ENCODE measurements around the gene CSRNP3.
"Not testable (repeated sequence)": the region's sequence is repeated elsewhere in the genome, so short reads cannot be mapped to it uniquely, and the experiment has no call there.

CSRNP3 gene

DNA sequence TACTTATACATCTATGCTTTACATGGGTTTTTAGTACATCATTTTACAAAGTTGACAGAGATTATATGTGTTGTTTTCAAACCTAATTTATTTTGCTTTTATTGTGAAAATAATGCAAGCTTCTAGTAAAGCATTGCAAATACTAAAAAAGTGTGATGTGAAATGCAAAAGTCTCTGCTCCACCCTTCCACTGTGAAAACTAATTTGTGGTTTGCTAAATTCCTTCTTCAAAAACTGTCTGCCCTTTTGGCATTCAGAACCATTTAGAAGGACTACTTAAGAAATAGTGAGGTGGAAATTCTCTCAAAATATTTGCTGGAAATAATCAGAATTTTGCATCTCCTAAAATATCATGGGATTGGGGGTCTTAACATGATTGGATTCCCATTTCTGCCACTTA is 78.4 kb downstream of the CSRNP3 start:
- no peak for DNase-seq

DNA sequence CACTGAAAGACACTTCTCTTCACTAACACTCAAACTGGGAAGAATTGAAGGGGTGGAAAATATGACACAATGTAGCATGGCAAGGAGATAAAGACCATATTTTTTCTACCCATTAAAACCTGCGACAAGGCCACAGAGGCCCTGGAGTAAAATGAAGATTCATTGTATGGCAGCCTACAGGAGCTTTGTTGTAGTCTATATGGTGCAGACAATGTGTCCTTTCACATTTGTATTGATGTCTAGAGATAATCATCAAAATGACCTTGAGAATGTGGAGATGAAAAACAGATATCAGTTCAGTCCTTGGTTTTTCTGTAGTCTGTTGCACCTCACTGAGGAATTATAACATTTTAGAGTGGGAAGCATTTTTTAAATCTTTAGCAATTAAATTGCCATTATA is 80.1 kb downstream of the CSRNP3 start:
- no peak for DNase-seq

- no peak for DNase-seq
These were observed 89.3 kb downstream of the CSRNP3 start for GRCh38 chr2:165558832-165559231.

- DNase-seq, result no peak
These were observed 91.0 kb downstream of the CSRNP3 start for GRCh38 chr2:165560377-165560988.

GRCh38 chr2:165561516-165561915 is 92.0 kb downstream of the CSRNP3 start:
- no peak for DNase-seq

- no peak for DNase-seq
These were observed 92.7 kb downstream of the CSRNP3 start for GRCh38 chr2:165562233-165562632.

DNA sequence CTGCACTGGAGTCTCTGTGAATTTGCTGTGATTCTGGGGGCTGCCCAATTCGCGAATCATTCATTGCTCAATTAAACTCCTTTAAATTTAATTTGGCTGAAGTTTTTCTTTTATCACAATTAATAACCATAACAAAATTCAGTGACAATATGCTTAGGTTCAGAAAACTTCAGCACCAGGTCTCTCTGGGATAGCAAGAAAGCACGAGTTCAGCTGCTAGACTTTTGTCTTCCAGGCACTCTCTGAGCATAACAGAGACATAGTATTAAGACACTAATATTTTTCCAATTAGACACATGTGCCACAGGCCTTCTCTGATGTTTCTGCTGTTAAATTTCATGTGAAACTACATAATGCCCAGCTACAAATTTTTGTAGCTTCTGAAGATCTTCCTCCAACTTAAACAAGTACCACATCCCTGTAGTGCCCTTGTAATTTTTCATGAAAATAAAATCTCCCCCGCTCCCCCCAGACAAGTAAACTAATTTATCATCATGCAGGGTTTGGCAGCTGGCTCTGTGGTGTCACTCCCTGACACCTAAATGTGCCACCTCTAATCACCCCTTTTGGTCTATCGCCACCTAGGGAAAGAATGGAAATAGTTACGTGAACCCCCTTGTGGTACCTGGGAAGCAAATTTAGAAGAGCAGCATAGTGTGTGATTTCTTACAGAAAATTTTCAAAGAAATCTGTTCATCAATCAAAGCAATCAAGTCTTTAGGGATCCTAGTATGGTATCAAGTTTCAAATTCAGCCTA is 94.1 kb downstream of the CSRNP3 start:
- DNase-seq, result peak; percentile 59

- no peak for DNase-seq
These were observed 96.5 kb downstream of the CSRNP3 start for GRCh38 chr2:165566008-165566407.

- DNase-seq, result peak; percentile 94
These were observed 97.8 kb downstream of the CSRNP3 start for GRCh38 chr2:165567273-165567672.

DNA sequence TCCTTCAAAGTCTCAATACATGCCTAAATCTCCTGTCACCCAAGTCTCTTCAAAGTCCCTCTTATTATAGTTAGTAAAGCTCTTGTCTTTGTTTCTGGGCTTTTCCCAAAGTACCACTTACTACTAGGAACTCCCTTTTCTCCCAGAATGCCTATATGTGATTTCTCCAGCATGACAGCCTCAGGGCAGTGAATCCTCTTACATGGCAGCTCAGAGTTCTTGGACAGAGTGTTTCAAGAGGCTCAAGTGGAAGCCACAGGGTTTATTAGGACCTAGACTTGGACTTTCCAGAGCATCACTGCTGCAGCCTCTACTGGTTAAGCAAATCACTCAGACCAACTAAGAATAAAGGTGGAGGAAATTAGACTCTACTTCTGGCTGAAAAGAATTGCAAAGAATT is 98.9 kb downstream of the CSRNP3 start:
- no peak for DNase-seq

GRCh38 chr2:165571477-165571876 is 102.0 kb downstream of the CSRNP3 start:
- no peak for DNase-seq

DNA sequence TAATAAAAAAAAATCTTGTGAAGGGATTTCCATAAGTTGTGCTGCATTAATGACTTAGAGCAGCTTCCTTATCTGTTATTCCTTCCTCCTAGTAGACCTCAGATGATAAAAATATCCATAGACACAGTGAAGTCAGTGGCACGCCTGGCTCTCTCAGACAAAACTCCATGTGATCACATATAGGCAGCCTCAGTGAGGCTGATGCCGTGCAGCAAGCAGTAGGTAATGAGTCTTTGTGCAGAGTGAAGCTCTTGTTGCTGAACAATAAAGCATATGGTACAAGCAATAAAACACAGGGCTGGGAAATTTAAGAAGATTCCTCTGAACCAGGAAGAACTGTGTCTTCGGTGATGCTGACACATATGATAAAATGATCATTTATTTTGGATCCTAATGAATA is 102.7 kb downstream of the CSRNP3 start:
- peak; percentile 91 for DNase-seq

GRCh38 chr2:165573534-165574461 is 104.3 kb downstream of the CSRNP3 start:
- DNase-seq, result peak; percentile 93

DNA sequence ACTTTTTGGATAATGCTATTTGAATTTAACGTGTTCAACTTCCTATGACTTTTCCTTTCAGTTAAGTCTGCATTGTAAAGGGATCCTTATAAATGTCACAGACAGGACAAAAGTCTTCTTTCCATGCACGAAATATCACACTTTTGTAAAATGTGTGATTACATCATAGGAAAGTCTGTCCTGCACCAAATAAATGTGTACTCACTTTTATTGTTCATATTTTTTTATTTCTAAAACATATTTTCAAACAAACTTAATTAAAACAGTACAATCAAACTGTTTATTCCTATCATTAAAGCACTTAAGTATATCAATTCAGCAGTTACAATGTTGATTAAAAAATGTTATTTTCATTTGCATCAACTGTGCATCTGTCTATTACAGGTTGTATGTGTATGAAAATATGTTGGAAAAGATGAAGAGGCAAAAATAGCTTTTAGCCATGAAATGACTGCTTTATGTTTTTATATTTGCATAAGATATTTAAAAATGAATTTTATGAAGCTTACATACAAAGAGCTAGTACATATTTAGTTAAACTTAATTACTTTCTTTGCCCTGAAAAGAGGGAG is 105.6 kb downstream of the CSRNP3 start:
- no peak for DNase-seq

- DNase-seq, result peak; percentile 68
These were observed 107.1 kb downstream of the CSRNP3 start for GRCh38 chr2:165576409-165577154.

DNA sequence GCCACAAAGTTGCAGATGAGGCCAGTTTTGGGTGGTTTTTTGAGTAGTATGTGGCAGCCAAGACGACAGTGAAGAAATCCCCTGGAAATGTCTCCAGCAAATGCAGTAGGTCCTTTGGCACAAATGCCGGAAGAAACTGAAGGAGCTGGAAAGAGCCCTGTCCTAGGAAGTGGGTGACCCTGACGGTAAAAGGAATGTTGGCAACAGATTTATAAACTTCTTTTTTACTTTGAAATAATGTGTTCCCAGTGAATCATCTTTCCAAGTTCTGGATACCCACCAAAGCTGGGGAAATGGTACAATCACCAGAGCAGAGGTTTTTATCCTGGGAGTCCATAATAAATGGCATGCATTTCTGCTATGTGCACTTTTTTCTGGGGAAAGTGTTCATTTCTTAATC is 112.9 kb downstream of the CSRNP3 start:
- DNase-seq, result no peak

- DNase-seq, result no peak
These were observed 113.5 kb downstream of the CSRNP3 start for GRCh38 chr2:165582863-165583506.

DNA sequence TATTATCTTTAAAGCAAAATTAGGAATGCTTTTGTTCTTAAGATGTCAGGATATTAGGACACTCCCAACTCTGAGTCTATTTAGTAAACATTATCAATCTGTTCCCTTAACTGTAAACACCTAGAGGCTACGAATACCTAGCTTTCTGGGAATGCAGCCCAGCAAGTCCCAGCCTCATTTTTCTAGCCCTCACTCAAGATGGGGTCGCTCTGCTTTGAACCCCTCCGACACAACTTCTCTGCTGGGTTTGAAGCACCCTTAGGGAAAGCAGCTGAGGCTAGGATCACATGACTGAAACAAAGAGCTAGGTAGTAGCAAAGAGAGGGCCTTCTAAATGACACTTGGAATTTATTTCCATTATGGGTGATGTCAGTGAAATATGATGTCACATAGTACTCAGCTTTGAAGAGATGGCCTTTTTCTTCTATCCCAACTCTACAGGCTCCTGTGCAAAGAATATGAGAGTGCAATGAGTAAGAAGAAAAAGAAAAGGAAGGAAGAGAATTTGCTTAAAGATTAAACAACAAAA is 114.7 kb downstream of the CSRNP3 start:
- DNase-seq, result no peak

DNA sequence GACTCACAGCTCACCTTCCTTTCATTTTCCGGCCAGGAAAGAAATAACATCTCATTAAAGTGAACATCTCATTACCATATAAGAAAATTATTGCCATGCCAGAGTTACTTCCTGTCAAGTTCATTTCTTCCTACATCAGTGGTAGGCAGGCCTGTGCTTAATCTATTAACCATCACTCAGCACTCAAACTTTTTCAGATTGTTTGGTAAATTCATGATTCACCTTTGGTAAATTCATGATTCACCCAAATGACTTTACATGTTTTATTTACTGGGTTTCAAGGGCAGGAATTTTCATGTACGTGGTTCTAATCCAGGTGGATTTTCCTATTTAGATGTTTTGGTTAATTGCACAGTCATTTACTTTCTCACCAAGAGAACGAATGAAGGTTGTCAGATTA is 116.5 kb downstream of the CSRNP3 start:
- no peak for DNase-seq

DNA sequence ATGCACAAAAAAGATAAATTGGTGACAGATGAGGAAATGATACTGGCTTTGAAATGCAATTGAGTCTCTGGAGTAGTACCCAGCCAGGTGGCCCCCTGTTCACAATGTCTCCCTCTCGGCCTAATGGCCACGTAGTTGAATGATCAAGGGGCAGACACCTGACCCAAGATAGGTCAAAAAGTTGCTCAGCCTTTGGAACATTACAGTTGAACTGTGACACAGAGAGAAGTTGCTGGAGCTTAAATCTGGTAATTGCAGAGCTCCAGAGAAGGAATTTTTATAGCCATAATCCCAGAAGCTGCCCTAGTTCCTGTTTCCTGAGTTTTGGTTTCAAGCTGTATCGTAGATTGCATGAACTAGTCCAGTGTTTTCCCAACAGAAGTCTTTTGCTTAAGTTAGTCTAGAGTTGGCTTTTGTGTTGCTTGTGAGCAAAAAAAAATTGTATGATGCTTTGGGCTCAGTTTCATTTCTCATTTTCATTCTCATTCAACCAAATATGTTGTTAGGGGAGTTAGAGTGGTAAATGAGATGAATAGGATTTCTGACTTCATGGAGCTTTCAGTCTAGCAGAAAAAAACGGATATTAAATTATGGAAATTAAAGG is 117.9 kb downstream of the CSRNP3 start:
- DNase-seq, result no peak

DNA sequence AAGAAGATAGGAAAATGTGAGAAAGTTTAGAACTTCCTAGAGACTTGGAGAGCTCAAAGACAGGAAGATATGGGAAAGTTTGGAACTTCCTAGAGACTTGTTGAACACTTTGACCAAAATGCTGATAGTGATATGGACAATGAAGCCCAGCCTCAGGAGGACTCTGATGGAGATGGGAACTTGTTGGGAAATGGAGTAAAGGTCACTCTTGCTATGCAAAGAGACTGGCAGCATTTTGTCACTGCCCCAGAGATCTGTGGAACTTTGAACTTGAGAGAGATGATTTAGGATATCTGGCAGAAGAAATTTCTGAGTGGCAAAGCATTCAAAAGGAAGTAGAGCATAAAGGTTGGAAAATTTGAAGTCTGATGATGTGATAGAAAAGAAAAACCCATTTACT is 121.5 kb downstream of the CSRNP3 start:
- not testable (repeated sequence) for DNase-seq
